ENCODE measurements around the gene SCUBE2.

SCUBE2 gene

DNA sequence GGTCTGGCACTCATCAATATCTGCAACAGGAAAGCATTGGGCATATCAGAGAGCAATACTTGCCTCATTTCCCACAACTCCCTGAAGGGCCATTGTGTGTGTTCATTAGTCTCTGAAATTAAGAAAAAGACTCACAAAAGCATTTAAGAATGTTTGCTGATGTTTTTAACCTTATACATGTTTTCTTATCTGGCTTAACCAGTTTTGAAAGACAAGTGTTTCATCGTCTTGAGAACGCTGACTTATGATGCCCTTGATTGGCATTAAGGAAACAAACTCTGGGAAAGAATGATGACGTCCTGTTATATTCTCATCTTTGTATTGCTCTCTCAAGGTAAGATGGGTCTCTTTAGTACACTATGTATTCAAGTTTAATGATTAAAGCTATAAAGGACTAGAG is 32.0 kb downstream of the SCUBE2 start:
- Histone ChIP-seq H3K27ac (ENCODE audit: low read depth, low read length) (no peak overlapping the region), H3K27me3 (ENCODE audit: control insufficient read depth, insufficient read depth, low read length) (no peaks in the 10 kb centered on the region), H3K9me3 (ENCODE audit: control insufficient read depth, insufficient read depth, low read depth, low read length) (no peaks in the 10 kb centered on the region), H3K36me3 (ENCODE audit: control insufficient read depth, insufficient read depth, low read length) (no peaks in the 10 kb centered on the region), H3K4me1 (ENCODE audit: control insufficient read depth, insufficient read depth, low read length) (0 out of 2 replicates have a peak, but pooled peaks cover 2% of the 10 kb centered on the region), H3K4me3 (ENCODE audit: low read depth, low read length) (no peak overlapping the region), H3K9ac (ENCODE audit: low read length) (no peak overlapping the region)

- no peak overlapping the region for H3K9ac ChIP-seq (ENCODE audit: low read length)
- no peaks in the 10 kb centered on the region for H3K9me3 ChIP-seq (ENCODE audit: control insufficient read depth, insufficient read depth, low read depth, low read length)
- H3K4me3 ChIP-seq (ENCODE audit: low read depth, low read length) = no peak overlapping the region
- no peak overlapping the region for H3K27ac ChIP-seq (ENCODE audit: low read depth, low read length)
- no peaks in the 10 kb centered on the region for H3K27me3 ChIP-seq (ENCODE audit: control insufficient read depth, insufficient read depth, low read length)
- 0 out of 2 replicates have a peak, but pooled peaks cover 2% of the 10 kb centered on the region for H3K4me1 ChIP-seq (ENCODE audit: control insufficient read depth, insufficient read depth, low read length)
- H3K36me3 ChIP-seq (ENCODE audit: control insufficient read depth, insufficient read depth, low read length) = no peaks in the 10 kb centered on the region
Measured at GRCh38 chr11:9057888-9058287, 33.5 kb downstream of the SCUBE2 start.

- no peak overlapping the region for H3K27ac ChIP-seq (ENCODE audit: low read depth, low read length)
- H3K9me3 ChIP-seq (ENCODE audit: control insufficient read depth, insufficient read depth, low read depth, low read length) = no peaks in the 10 kb centered on the region
- no peaks in the 10 kb centered on the region for H3K36me3 ChIP-seq (ENCODE audit: control insufficient read depth, insufficient read depth, low read length)
- no peak overlapping the region for H3K9ac ChIP-seq (ENCODE audit: low read length)
- 0 out of 2 replicates have a peak, but pooled peaks cover 2% of the 10 kb centered on the region for H3K4me1 ChIP-seq (ENCODE audit: control insufficient read depth, insufficient read depth, low read length)
- H3K4me3 ChIP-seq (ENCODE audit: low read depth, low read length) = no peak overlapping the region
- no peaks in the 10 kb centered on the region for H3K27me3 ChIP-seq (ENCODE audit: control insufficient read depth, insufficient read depth, low read length)
Measured at GRCh38 chr11:9057007-9057406, 34.4 kb downstream of the SCUBE2 start.

DNA sequence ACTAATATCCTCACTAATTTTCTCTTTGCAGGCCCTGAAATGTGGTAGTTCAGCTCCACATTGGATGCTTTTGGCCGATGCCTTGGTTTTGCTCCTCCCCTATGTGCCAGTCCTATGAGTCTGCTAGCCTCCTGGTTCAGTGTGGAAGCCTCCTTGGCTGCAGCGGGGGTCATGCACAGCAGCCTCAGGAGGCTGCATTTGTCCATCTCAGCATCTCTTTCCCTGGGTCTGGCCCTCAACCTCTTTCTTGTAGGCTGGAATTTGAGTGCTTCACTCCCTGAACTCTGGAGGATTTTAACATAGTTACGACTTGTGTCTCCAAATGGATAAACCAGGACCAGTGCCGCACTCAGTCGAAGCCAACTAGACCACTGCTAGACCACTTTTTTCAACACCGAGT is 34.9 kb downstream of the SCUBE2 start:
- 0 out of 2 replicates have a peak, but pooled peaks cover 2% of the 10 kb centered on the region for H3K4me1 ChIP-seq (ENCODE audit: control insufficient read depth, insufficient read depth, low read length)
- no peaks in the 10 kb centered on the region for H3K9me3 ChIP-seq (ENCODE audit: control insufficient read depth, insufficient read depth, low read depth, low read length)
- H3K9ac ChIP-seq (ENCODE audit: low read length) = no peak overlapping the region
- H3K36me3 ChIP-seq (ENCODE audit: control insufficient read depth, insufficient read depth, low read length) = no peaks in the 10 kb centered on the region
- no peaks in the 10 kb centered on the region for H3K27me3 ChIP-seq (ENCODE audit: control insufficient read depth, insufficient read depth, low read length)
- no peak overlapping the region for H3K27ac ChIP-seq (ENCODE audit: low read depth, low read length)
- H3K4me3 ChIP-seq (ENCODE audit: low read depth, low read length) = no peak overlapping the region

DNA sequence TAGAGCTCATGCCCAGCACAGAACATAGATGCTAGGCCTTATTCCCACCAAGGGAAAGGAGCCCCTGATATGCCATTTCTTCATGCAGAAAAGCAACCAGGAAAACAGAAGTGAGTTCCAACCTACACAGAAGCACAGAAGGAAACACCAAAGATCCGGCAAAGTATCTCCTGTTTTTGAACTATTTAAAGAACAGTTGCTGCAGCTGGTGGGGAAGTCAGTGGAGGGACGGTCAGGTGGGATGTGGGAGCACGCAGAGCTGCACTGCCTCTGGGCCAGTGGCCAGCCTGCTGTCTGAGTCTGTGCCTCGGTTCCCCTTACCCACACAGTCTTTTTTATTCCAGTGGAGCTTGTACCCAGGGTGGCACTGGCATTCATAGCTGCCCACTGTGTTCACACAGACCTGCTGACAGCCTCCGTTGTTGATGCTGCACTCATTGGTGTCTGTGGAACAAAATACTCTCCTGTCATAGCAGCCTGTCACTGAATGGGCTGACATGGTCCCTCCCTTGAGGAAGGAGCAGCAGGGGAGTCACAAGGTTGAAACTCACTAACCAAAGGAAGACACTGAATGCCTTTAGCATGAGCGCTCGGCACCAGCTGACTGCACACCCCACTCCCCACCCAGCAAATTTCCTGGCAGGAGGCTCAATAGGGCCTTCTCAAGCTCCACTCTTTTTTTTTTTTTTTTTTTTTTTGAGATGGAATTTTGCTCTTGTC is 37.9 kb downstream of the SCUBE2 start:
- no peak overlapping the region for H3K27ac ChIP-seq (ENCODE audit: low read depth, low read length)
- peaks cover 5% of the 10 kb centered on the region; the same call in 1 of the 2 replicates for H3K4me1 ChIP-seq (ENCODE audit: control insufficient read depth, insufficient read depth, low read length)
- H3K36me3 ChIP-seq (ENCODE audit: control insufficient read depth, insufficient read depth, low read length) = no peaks in the 10 kb centered on the region
- H3K9ac ChIP-seq (ENCODE audit: low read length) = no peak overlapping the region
- no peaks in the 10 kb centered on the region for H3K9me3 ChIP-seq (ENCODE audit: control insufficient read depth, insufficient read depth, low read depth, low read length)
- no peaks in the 10 kb centered on the region for H3K27me3 ChIP-seq (ENCODE audit: control insufficient read depth, insufficient read depth, low read length)
- no peak overlapping the region for H3K4me3 ChIP-seq (ENCODE audit: low read depth, low read length)

DNA sequence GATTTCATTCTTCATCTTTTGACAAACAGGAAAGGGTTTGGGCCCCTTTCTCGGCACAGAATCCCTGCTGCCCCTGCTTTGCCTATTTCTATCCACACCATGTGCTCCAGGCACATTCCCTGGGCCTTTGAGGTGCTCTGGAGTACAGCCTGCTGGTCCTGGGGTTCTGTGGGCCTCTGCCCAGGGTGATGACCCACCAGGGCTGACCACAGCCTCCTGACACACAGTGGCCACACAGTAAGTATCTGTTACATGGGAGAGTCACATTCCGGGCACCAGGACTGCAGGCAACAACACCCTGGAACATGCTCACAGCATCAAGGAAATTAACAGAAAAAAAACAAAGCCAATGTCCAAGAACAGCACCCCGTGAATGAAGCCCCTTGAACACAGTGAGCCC is 39.1 kb downstream of the SCUBE2 start:
- no peak overlapping the region for H3K27ac ChIP-seq (ENCODE audit: low read depth, low read length)
- no peak overlapping the region for H3K9ac ChIP-seq (ENCODE audit: low read length)
- H3K4me1 ChIP-seq (ENCODE audit: control insufficient read depth, insufficient read depth, low read length) = peaks cover 13% of the 10 kb centered on the region; the same call in 1 of the 2 replicates
- no peaks in the 10 kb centered on the region for H3K27me3 ChIP-seq (ENCODE audit: control insufficient read depth, insufficient read depth, low read length)
- no peaks in the 10 kb centered on the region for H3K36me3 ChIP-seq (ENCODE audit: control insufficient read depth, insufficient read depth, low read length)
- H3K4me3 ChIP-seq (ENCODE audit: low read depth, low read length) = no peak overlapping the region
- H3K9me3 ChIP-seq (ENCODE audit: control insufficient read depth, insufficient read depth, low read depth, low read length) = no peaks in the 10 kb centered on the region

GRCh38 chr11:9049959-9050358 is 41.4 kb downstream of the SCUBE2 start:
- H3K9ac ChIP-seq (ENCODE audit: low read length) = no peak overlapping the region
- H3K4me1 ChIP-seq (ENCODE audit: control insufficient read depth, insufficient read depth, low read length) = peaks cover 29% of the 10 kb centered on the region; the same call in 1 of the 2 replicates
- H3K27me3 ChIP-seq (ENCODE audit: control insufficient read depth, insufficient read depth, low read length) = no peaks in the 10 kb centered on the region
- H3K36me3 ChIP-seq (ENCODE audit: control insufficient read depth, insufficient read depth, low read length) = no peaks in the 10 kb centered on the region
- H3K27ac ChIP-seq (ENCODE audit: low read depth, low read length) = no peak overlapping the region
- H3K4me3 ChIP-seq (ENCODE audit: low read depth, low read length) = no peak overlapping the region
- no peaks in the 10 kb centered on the region for H3K9me3 ChIP-seq (ENCODE audit: control insufficient read depth, insufficient read depth, low read depth, low read length)

DNA sequence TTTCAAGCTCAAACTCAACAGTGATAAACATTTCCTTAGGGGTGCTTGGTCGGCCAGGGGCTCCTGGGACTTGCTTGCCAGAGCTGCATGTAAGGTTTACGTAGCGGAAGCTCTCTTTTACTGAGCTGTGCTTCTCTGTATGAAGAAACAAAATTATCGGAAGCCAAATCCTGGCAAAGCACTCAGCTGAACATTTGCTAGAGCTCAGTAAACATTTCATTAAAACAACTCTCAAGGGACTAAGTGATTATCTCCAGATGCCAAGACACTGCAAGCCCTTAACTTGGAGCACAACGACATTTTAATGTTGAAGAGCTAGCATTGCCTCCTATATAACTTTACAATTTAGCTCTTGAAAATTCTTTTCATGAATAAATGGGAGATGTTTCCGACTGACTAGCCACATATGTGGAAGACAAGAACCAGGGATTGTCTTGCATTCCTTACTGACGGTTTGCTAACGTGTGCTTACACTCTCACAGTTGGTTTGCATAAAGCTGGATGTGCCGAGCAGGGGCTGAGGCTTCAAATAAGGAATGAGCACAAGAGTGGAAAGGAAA is 43.4 kb downstream of the SCUBE2 start:
- Histone ChIP-seq H3K27me3 (ENCODE audit: control insufficient read depth, insufficient read depth, low read length) (no peaks in the 10 kb centered on the region), H3K4me3 (ENCODE audit: low read depth, low read length) (no peak overlapping the region), H3K4me1 (ENCODE audit: control insufficient read depth, insufficient read depth, low read length) (peaks cover 29% of the 10 kb centered on the region; the same call in 1 of the 2 replicates), H3K27ac (ENCODE audit: low read depth, low read length) (no peak overlapping the region), H3K9me3 (ENCODE audit: control insufficient read depth, insufficient read depth, low read depth, low read length) (no peaks in the 10 kb centered on the region), H3K36me3 (ENCODE audit: control insufficient read depth, insufficient read depth, low read length) (no peaks in the 10 kb centered on the region), H3K9ac (ENCODE audit: low read length) (no peak overlapping the region)

- Histone ChIP-seq H3K4me1 (ENCODE audit: control insufficient read depth, insufficient read depth, low read length) (peaks cover 29% of the 10 kb centered on the region; the same call in 1 of the 2 replicates), H3K27ac (ENCODE audit: low read depth, low read length) (no peak overlapping the region), H3K36me3 (ENCODE audit: control insufficient read depth, insufficient read depth, low read length) (no peaks in the 10 kb centered on the region), H3K27me3 (ENCODE audit: control insufficient read depth, insufficient read depth, low read length) (0 out of 2 replicates have a peak, but pooled peaks cover 7% of the 10 kb centered on the region), H3K4me3 (ENCODE audit: low read depth, low read length) (no peak overlapping the region), H3K9ac (ENCODE audit: low read length) (no peak overlapping the region), H3K9me3 (ENCODE audit: control insufficient read depth, insufficient read depth, low read depth, low read length) (no peaks in the 10 kb centered on the region)
Measured at GRCh38 chr11:9046481-9046880, 44.9 kb downstream of the SCUBE2 start.

DNA sequence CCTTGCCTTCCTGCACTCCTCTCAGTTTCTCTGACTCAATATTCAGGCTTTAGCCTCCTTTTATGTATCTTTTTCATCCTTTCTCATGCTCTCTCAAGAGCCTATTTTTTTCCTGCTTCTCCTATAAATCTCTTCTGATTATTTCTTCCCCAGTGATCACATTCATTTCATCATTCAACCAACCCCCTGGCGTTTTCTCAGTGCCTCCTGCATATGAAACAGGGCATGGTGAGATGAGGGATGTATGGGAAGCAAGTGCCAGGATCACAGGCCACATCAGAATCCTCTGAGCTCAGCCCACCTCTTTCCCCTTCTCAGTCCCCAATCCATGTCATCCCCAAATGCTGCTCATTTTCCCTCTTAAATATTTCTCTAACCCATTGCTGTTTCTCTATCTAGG is 48.9 kb downstream of the SCUBE2 start:
- H3K27ac ChIP-seq (ENCODE audit: low read depth, low read length) = no peak overlapping the region
- H3K36me3 ChIP-seq (ENCODE audit: control insufficient read depth, insufficient read depth, low read length) = no peaks in the 10 kb centered on the region
- peaks cover 21% of the 10 kb centered on the region for H3K4me1 ChIP-seq (ENCODE audit: control insufficient read depth, insufficient read depth, low read length)
- H3K9me3 ChIP-seq (ENCODE audit: control insufficient read depth, insufficient read depth, low read depth, low read length) = no peaks in the 10 kb centered on the region
- no peak overlapping the region for H3K9ac ChIP-seq (ENCODE audit: low read length)
- H3K27me3 ChIP-seq (ENCODE audit: control insufficient read depth, insufficient read depth, low read length) = 0 out of 2 replicates have a peak, but pooled peaks cover 7% of the 10 kb centered on the region
- H3K4me3 ChIP-seq (ENCODE audit: low read depth, low read length) = no peak overlapping the region

- H3K27ac ChIP-seq (ENCODE audit: low read depth, low read length) = no peak overlapping the region
- H3K36me3 ChIP-seq (ENCODE audit: control insufficient read depth, insufficient read depth, low read length) = no peaks in the 10 kb centered on the region
- H3K9ac ChIP-seq (ENCODE audit: low read length) = no peak overlapping the region
- H3K4me3 ChIP-seq (ENCODE audit: low read depth, low read length) = no peak overlapping the region
- no peaks in the 10 kb centered on the region for H3K9me3 ChIP-seq (ENCODE audit: control insufficient read depth, insufficient read depth, low read depth, low read length)
- 0 out of 2 replicates have a peak, but pooled peaks cover 7% of the 10 kb centered on the region for H3K27me3 ChIP-seq (ENCODE audit: control insufficient read depth, insufficient read depth, low read length)
- H3K4me1 ChIP-seq (ENCODE audit: control insufficient read depth, insufficient read depth, low read length) = peaks cover 23% of the 10 kb centered on the region
Measured at GRCh38 chr11:9041747-9042146, 49.7 kb downstream of the SCUBE2 start.

Data from HUES6 (cell line).